IMR-90 (cell line): Measurements from ENCODE around the gene SERTAD4. TPM values are rescaled to one million over a fixed set of nuclear protein-coding genes. Genes with fewer than 3 reads are reported as not detected.

Experiments used
- ATAC-seq: fragments of 200-7000 bp; cut with Tn5 transposase; 2 replicates; pipeline ENCODE4 v1.9.1; 2020; ENCODE audit warnings: low read depth, mild to moderate bottlenecking, moderate library complexity
- BruUV-seq: library from RNA; stranded (reverse); fragments of 400-500 nt; replicated peaks from 2 replicates; lab custom pipeline; 2021; lab: Mats Ljungman, UMichigan
- CTCF ChIA-PET: fragments of 300-600 bp; formaldehyde crosslinking; extraction: SDS; loops from one replicate; lab custom pipeline; 2021; ENCODE audit warnings: antibody characterized with exemption; lab: Yijun Ruan, JAX
- POLR2A ChIA-PET: fragments of 300-600 bp; sonication (Branson Sonifier 250); formaldehyde crosslinking; loops from one replicate; lab custom pipeline; 2022; ENCODE audit warnings: antibody characterized with exemption; ENCODE audit not compliant: unreplicated experiment; lab: Charles Lee
- DNase-seq: peaks from one replicate; pipeline ENCODE4 v3.0.0; 2013
- H2AFZ ChIP-seq: replicated peaks from 2 replicates; pipeline ENCODE3; 2013; ENCODE audit warnings: low read length, mild to moderate bottlenecking; ENCODE audit not compliant: poor library complexity
- H2AK5ac ChIP-seq: 2 replicates; pipeline ENCODE4 v1.6.1; 2013; ENCODE audit warnings: low read depth, low read length, inconsistent platforms
- H2AK9ac ChIP-seq: replicated peaks from 2 replicates; pipeline ENCODE3; 2013; ENCODE audit warnings: mild to moderate bottlenecking, low read depth, low read length, moderate library complexity; ENCODE audit not compliant: poor library complexity
- H2BK120ac ChIP-seq: 2 replicates; pipeline ENCODE4 v1.6.1; 2013; ENCODE audit warnings: low read depth, low read length, inconsistent platforms
- H2BK15ac ChIP-seq: 3 replicates; pipeline ENCODE4 v1.6.1; 2013; ENCODE audit warnings: low read depth, low read length, inconsistent platforms
- H2BK20ac ChIP-seq: 2 replicates; pipeline ENCODE4 v1.6.1; 2013; ENCODE audit warnings: low read depth, mild to moderate bottlenecking, inconsistent platforms, low read length, moderate library complexity
- H2BK5ac ChIP-seq: 2 replicates; pipeline ENCODE4 v1.6.1; 2013; ENCODE audit warnings: mild to moderate bottlenecking, low read depth, low read length, inconsistent platforms; ENCODE audit not compliant: poor library complexity, severe bottlenecking
- H3K14ac ChIP-seq: replicated peaks from 2 replicates; pipeline ENCODE4 v1.6.1; 2013; ENCODE audit warnings: low read depth, low read length, inconsistent platforms
- H3K18ac ChIP-seq: 2 replicates; pipeline ENCODE4 v1.6.1; 2013; ENCODE audit warnings: low read depth, low read length, control low read depth
- H3K23ac ChIP-seq: 2 replicates; pipeline ENCODE4 v1.6.1; 2013; ENCODE audit warnings: low read depth, low read length, inconsistent platforms
- H3K27ac ChIP-seq: 2 replicates; pipeline ENCODE4 v1.5.1; 2013; ENCODE audit warnings: mild to moderate bottlenecking, control low read depth, low read length; ENCODE audit not compliant: insufficient read depth
- H3K27me3 ChIP-seq: 2 replicates; pipeline ENCODE4 v1.6.1; 2013; ENCODE audit warnings: low read length; ENCODE audit not compliant: control insufficient read depth, insufficient read depth
- H3K36me3 ChIP-seq: 2 replicates; pipeline ENCODE4 v1.6.1; 2013; ENCODE audit warnings: low read length, mixed read lengths; ENCODE audit not compliant: control insufficient read depth, insufficient read depth
- H3K4ac ChIP-seq: 2 replicates; pipeline ENCODE4 v1.6.1; 2013; ENCODE audit warnings: low read depth, low read length, inconsistent platforms
- H3K4me1 ChIP-seq: 2 replicates; pipeline ENCODE4 v1.6.1; 2013; ENCODE audit warnings: low read length, mixed read lengths; ENCODE audit not compliant: control insufficient read depth, insufficient read depth
- H3K4me2 ChIP-seq: 2 replicates; pipeline ENCODE4 v1.6.1; 2013; ENCODE audit warnings: low read depth, mild to moderate bottlenecking, control low read depth, low read length, moderate library complexity
- H3K4me3 ChIP-seq: 2 replicates; pipeline ENCODE4 v1.5.1; 2013; ENCODE audit warnings: low read depth, mild to moderate bottlenecking, control low read depth, low read length, moderate library complexity; ENCODE audit not compliant: insufficient read depth
- H3K56ac ChIP-seq: 2 replicates; pipeline ENCODE4 v1.6.1; 2013; ENCODE audit warnings: low read length, inconsistent platforms; ENCODE audit not compliant: insufficient read depth; ENCODE audit errors: extremely low read depth
- H3K79me1 ChIP-seq, 2 experiments: 2 replicates each; pipeline ENCODE4 v1.6.1; 2013; ENCODE audit warnings: low read length in 2 of 2, inconsistent platforms in 1 of 2, low read depth in 1 of 2
- H3K9ac ChIP-seq: 2 replicates; pipeline ENCODE4 v1.6.1; 2013; ENCODE audit warnings: low read depth, low read length, control low read depth
- H3K9me1 ChIP-seq: 2 replicates; pipeline ENCODE4 v1.6.1; 2013; ENCODE audit warnings: low read length, inconsistent platforms; ENCODE audit not compliant: insufficient read depth
- H3K9me3 ChIP-seq: 2 replicates; pipeline ENCODE4 v1.6.1; 2013; ENCODE audit warnings: low read length; ENCODE audit not compliant: control insufficient read depth, insufficient read depth
- H4K20me1 ChIP-seq: 2 replicates; pipeline ENCODE4 v1.6.1; 2013; ENCODE audit warnings: low read length, inconsistent platforms; ENCODE audit not compliant: insufficient read depth
- H4K5ac ChIP-seq: 2 replicates; pipeline ENCODE4 v1.6.1; 2013; ENCODE audit warnings: mild to moderate bottlenecking, low read depth, low read length, control low read depth
- H4K8ac ChIP-seq, 2 experiments: 2 replicates each; pipeline ENCODE4 v1.6.1; 2013; ENCODE audit warnings: low read depth in 2 of 2, low read length in 2 of 2, control low read depth in 1 of 2, inconsistent platforms in 1 of 2
- H4K91ac ChIP-seq: 2 replicates; pipeline ENCODE4 v1.6.1; 2013; ENCODE audit warnings: low read depth, low read length, inconsistent platforms; ENCODE audit not compliant: insufficient read depth
- BHLHE40 ChIP-seq: fragments of 150-350 bp; IDR thresholded peaks from 2 replicates; pipeline ENCODE4 v1.6.1; 2016; ENCODE audit warnings: mild to moderate bottlenecking, low read depth, low read length
- ELK1 ChIP-seq: fragments of 150-350 bp; IDR thresholded peaks from 2 replicates; pipeline ENCODE4 v1.6.1; 2016; ENCODE audit warnings: low read depth, mild to moderate bottlenecking, low read length, moderate library complexity, borderline replicate concordance
- MAFK ChIP-seq: IDR thresholded peaks from 2 replicates; pipeline ENCODE4 v1.6.1; 2012; ENCODE audit warnings: low read depth, low read length, improper control_type of control experiment
- MAZ ChIP-seq: IDR thresholded peaks from 2 replicates; pipeline ENCODE4 v1.6.1; 2012; ENCODE audit warnings: low read depth, mild to moderate bottlenecking, low read length, improper control_type of control experiment, moderate library complexity, borderline replicate concordance
- MXI1 ChIP-seq: IDR thresholded peaks from 2 replicates; pipeline ENCODE4 v1.6.1; 2012; ENCODE audit warnings: low read depth, mild to moderate bottlenecking, low read length, moderate library complexity, borderline replicate concordance
- POLR2A ChIP-seq: IDR thresholded peaks from 2 replicates; pipeline ENCODE4 v1.6.1; 2012; ENCODE audit warnings: mild to moderate bottlenecking, low read depth, low read length
- RAD21 ChIP-seq: IDR thresholded peaks from 2 replicates; pipeline ENCODE4 v1.6.1; 2012; ENCODE audit warnings: low read length, improper control_type of control experiment
- RFX5 ChIP-seq: IDR thresholded peaks from 2 replicates; pipeline ENCODE4 v1.8.0; 2012; ENCODE audit warnings: low read depth, mild to moderate bottlenecking, low read length, moderate library complexity
- SMC3 ChIP-seq: fragments of 150-350 bp; IDR thresholded peaks from 2 replicates; pipeline ENCODE4 v1.6.1; 2016; ENCODE audit warnings: low read depth, mild to moderate bottlenecking, antibody characterized with exemption, low read length, moderate library complexity
- WGBS, 2 experiments: methylation state at CpG; one replicate each; pipeline versions ENCODE4 v1.1.5 to v1.1.7; 2013; ENCODE audit warnings: missing lambda C conversion rate in 2 of 2; ENCODE audit not compliant: insufficient read length in 1 of 2; ENCODE audit errors: extremely low coverage in 2 of 2; 5-methylcytosine and 5-hydroxymethylcytosine counted together
- dilution Hi-C: fragments of 300-500 bp; cut with HindIII; formaldehyde crosslinking; loops from one replicate; pipeline ENCODE4 v1.14.3; 2018; ENCODE audit warnings: low sequenced_read_pairs; ENCODE audit not compliant: unreplicated experiment
- in situ Hi-C: fragments of 300-500 bp; cut with MboI; formaldehyde crosslinking; loops from 3 replicates; pipeline ENCODE4 v1.14.3; 2019; ENCODE audit warnings: low sequenced_read_pairs, inconsistent platforms, mixed read lengths
- intact Hi-C: fragments of 100-400 bp; cut with micrococcal nuclease; formaldehyde crosslinking; loops from 2 replicates; pipeline ENCODE4 v1.10.0; 2022
- polyA plus RNA-seq, 3 experiments: library from polyadenylated mRNA; depleted of rRNA; stranded (reverse); fragments of >200 nt; gene quantifications; 2 replicates each; pipeline ENCODE4 v1.2.3, GENCODE V29; 2012; ENCODE audit warnings: low replicate concordance in 1 of 3
- total RNA-seq: library from RNA; depleted of rRNA; stranded (reverse); fragments of >200 nt; gene quantifications from 2 replicates; pipeline ENCODE4 v1.2.3, GENCODE V29; 2012
- TF ChIP-seq, protein P1 (sequence below): conservative IDR thresholded peaks from 2 replicates; pipeline ENCODE4 v1.5.1; 2012; ENCODE audit warnings: mild to moderate bottlenecking, low read depth, low read length, improper control_type of control experiment

Gene SERTAD4
- total and polyA plus RNA-seq, 2 of the 4 experiments (the other 2 are of a cell fraction): under 0.01 to 0.22 TPM

GRCh38 chr1:210241121-210241520, 8.5 kb downstream of the SERTAD4 start:
- Histone ChIP-seq H4K8ac (no peak overlapping the region), H3K14ac (no peak overlapping the region), H2BK20ac (no peak overlapping the region), H3K56ac (no peak overlapping the region), H2AFZ (no peak overlapping the region), H3K36me3 (no peaks in the 10 kb centered on the region), H4K20me1 (peaks cover 5% of the 10 kb centered on the region; the same call in 1 of the 2 replicates), H3K9me1 (peaks cover 13% of the 10 kb centered on the region), H3K4ac (no peak overlapping the region; the same call in 1 of the 2 replicates), H3K4me2 (no peak overlapping the region), H3K23ac (no peak overlapping the region), H4K5ac (no peak overlapping the region), H3K18ac (no peak overlapping the region), H3K9ac (no peak overlapping the region), H2BK120ac (no peak overlapping the region), H3K4me1 (peaks cover 5% of the 10 kb centered on the region), H2BK15ac (no peak overlapping the region), H2BK5ac (no peak overlapping the region), H2AK9ac (no peak overlapping the region), H3K27me3 (peaks cover 30% of the 10 kb centered on the region), H3K4me3 (no peak overlapping the region), H4K91ac (no peak overlapping the region), H3K79me1 (no peaks in the 10 kb centered on the region), H3K9me3 (no peaks in the 10 kb centered on the region), H2AK5ac (no peak overlapping the region), H3K27ac (no peak overlapping the region)
- intact Hi-C loops: no loop called here
- ChIA-PET POLR2A (no interaction called here), CTCF (interaction anchor here (0.6 kb wide), 1 partner anchor 50 kb away, joined by 3 read pairs; no protein-coding TSS in a partner anchor)
- BruUV-seq: no TSS peak
- DNase-seq: no peak
- no peak for ATAC-seq
- dilution Hi-C loops: no loop called here
- no peak for TF ChIP-seq RFX5
- TF ChIP-seq MXI1: no peak
- no peak for TF ChIP-seq BHLHE40
- no peak for TF ChIP-seq SMC3
- TF ChIP-seq, protein P1, sequence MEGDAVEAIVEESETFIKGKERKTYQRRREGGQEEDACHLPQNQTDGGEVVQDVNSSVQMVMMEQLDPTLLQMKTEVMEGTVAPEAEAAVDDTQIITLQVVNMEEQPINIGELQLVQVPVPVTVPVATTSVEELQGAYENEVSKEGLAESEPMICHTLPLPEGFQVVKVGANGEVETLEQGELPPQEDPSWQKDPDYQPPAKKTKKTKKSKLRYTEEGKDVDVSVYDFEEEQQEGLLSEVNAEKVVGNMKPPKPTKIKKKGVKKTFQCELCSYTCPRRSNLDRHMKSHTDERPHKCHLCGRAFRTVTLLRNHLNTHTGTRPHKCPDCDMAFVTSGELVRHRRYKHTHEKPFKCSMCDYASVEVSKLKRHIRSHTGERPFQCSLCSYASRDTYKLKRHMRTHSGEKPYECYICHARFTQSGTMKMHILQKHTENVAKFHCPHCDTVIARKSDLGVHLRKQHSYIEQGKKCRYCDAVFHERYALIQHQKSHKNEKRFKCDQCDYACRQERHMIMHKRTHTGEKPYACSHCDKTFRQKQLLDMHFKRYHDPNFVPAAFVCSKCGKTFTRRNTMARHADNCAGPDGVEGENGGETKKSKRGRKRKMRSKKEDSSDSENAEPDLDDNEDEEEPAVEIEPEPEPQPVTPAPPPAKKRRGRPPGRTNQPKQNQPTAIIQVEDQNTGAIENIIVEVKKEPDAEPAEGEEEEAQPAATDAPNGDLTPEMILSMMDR: no peak
- no peak for TF ChIP-seq MAFK
- TF ChIP-seq MAZ: no peak
- TF ChIP-seq RAD21: no peak
- no peak for TF ChIP-seq POLR2A
- no peak for TF ChIP-seq ELK1
- in situ Hi-C loops: no loop called here
- no CpG with 5 or more reads among the region's 5 CpGs for WGBS, 2 experiments
